HG02623 (cell line): ENCODE measurements around the gene FUT7.

ENCODE experiments used
- ATAC-seq: cut with Tn5 transposase; IDR thresholded peaks from one replicate; pipeline ENCODE4 v1.9.1; 2021; ENCODE audit warnings: moderate library complexity; ENCODE audit not compliant: unreplicated experiment

Gene FUT7

GRCh38 chr9:137019891-137020683 lies 11.8 kb downstream of the FUT7 start:
- ATAC-seq: no peak

GRCh38 chr9:137018761-137019559 lies 12.9 kb downstream of the FUT7 start:
- ATAC-seq: no peak

- no peak for ATAC-seq
Observed at GRCh38 chr9:137017791-137018497, 13.9 kb downstream of the FUT7 start.

- ATAC-seq: no peak
Observed at GRCh38 chr9:137017071-137017470, 14.8 kb downstream of the FUT7 start.

GRCh38 chr9:137016436-137016835 lies 15.5 kb downstream of the FUT7 start:
- ATAC-seq: no peak

- no peak for ATAC-seq
Observed at GRCh38 chr9:137015976-137016375, 15.9 kb downstream of the FUT7 start.

GRCh38 chr9:137015540-137015930 lies 16.4 kb downstream of the FUT7 start:
- no peak for ATAC-seq

- ATAC-seq: no peak
Observed at GRCh38 chr9:137014776-137015539, 16.9 kb downstream of the FUT7 start.

GRCh38 chr9:137014166-137014565 lies 17.7 kb downstream of the FUT7 start:
- ATAC-seq: no peak

- ATAC-seq: no peak
Observed at GRCh38 chr9:137013571-137013940, 18.3 kb downstream of the FUT7 start.

- no peak for ATAC-seq
Observed at GRCh38 chr9:137012694-137013570, 19.0 kb downstream of the FUT7 start.

- no peak for ATAC-seq
Observed at GRCh38 chr9:137011907-137012675, 19.8 kb downstream of the FUT7 start.

GRCh38 chr9:137011156-137011555 lies 20.7 kb downstream of the FUT7 start:
- no peak for ATAC-seq

GRCh38 chr9:137009938-137010732 lies 21.8 kb downstream of the FUT7 start:
- no peak for ATAC-seq

GRCh38 chr9:137009217-137009616 lies 22.7 kb downstream of the FUT7 start:
- ATAC-seq: no peak

GRCh38 chr9:137008312-137008711 lies 23.6 kb downstream of the FUT7 start:
- ATAC-seq: no peak

GRCh38 chr9:137007816-137008270 lies 24.0 kb downstream of the FUT7 start:
- no peak for ATAC-seq

- ATAC-seq: no peak
Observed at GRCh38 chr9:137007108-137007815, 24.6 kb downstream of the FUT7 start.
